Measurements from ENCODE around the gene ACO2. TPM values are rescaled to one million over a fixed set of nuclear protein-coding genes. Genes with fewer than 3 reads are reported as not detected.

Gene ACO2
- polyA plus RNA-seq, 1 of the 3 experiments (the other 2 are of a cell fraction) = 47.0 TPM

GRCh38 chr22:41540365-41540764 lies 71.4 kb downstream of the ACO2 start:
- Histone ChIP-seq H2AFZ (ENCODE audit: low read depth) (no peak overlapping the region), H3F3A (replicated peaks; ENCODE audit: insufficient read depth) (no peaks in the 10 kb centered on the region), H3K4me3 (ENCODE audit: low read depth in 2 of 2, low read length in 1 of 2) (no peak overlapping the region), H3K4me2 (no peak overlapping the region), H3K79me2 (ENCODE audit: insufficient read depth) (peaks cover 50% of the 10 kb centered on the region), H3K9me2 (no peaks in the 10 kb centered on the region), H3K36me3 (replicated peaks in 1 of 2; ENCODE audit: control insufficient read depth in 1 of 2, insufficient read depth in 2 of 2, low read length in 1 of 2) (no peaks in the 10 kb centered on the region), H3K27me3 (ENCODE audit: insufficient read depth) (no peaks in the 10 kb centered on the region), H3K9me3 (no peaks in the 10 kb centered on the region), H3K4me1 (ENCODE audit: control insufficient read depth in 1 of 2, insufficient read depth in 2 of 2, low read depth in 1 of 2, low read length in 1 of 2) (peaks cover 4 to 8% of the 10 kb centered on the region in 2 experiments; a peak in 2 of 4 replicates), H3K9ac (no peak overlapping the region), H4K20me1 (ENCODE audit: insufficient read depth) (peaks cover 18% of the 10 kb centered on the region; the same call in 1 of the 2 replicates), H3K27ac (ENCODE audit: low read depth in 2 of 2, low read length in 1 of 2) (no peak overlapping the region)
- CTCF ChIA-PET = interaction anchor here (1.3 to 2.2 kb wide), 3 partner anchors 8 to 57 kb away, joined by 3 to 12 read pairs (median 3); no protein-coding TSS in a partner anchor
- no peak for DNase-seq
- POLR2A ChIA-PET = no interaction called here
- no peak for TF ChIP-seq SMC3 (IDR thresholded peaks at IDR 0.05; ENCODE audit: low read depth, low read length)
- no peak for TF ChIP-seq MEF2A (IDR thresholded peaks at IDR 0.05; ENCODE audit: borderline replicate concordance, low read depth)
- TF ChIP-seq RXRA (IDR thresholded peaks at IDR 0.05; ENCODE audit: borderline replicate concordance, low read depth) = no peak
- no peak for TF ChIP-seq MXI1 (IDR thresholded peaks at IDR 0.05; ENCODE audit: low read depth, low read length)
- TF ChIP-seq RAD21 (IDR thresholded peaks at IDR 0.05; ENCODE audit: low read length) = no peak
- TF ChIP-seq NRF1 (IDR thresholded peaks at IDR 0.05; ENCODE audit: low read depth, low read length) = no peak
- TF ChIP-seq GATA2 (CRISPR knock-in tag; IDR thresholded peaks at IDR 0.05) = no peak
- no peak for TF ChIP-seq GABPA (IDR thresholded peaks at IDR 0.05; ENCODE audit: low read depth)
- TF ChIP-seq JUND (IDR thresholded peaks at IDR 0.05) = no peak
- TF ChIP-seq, protein P1, sequence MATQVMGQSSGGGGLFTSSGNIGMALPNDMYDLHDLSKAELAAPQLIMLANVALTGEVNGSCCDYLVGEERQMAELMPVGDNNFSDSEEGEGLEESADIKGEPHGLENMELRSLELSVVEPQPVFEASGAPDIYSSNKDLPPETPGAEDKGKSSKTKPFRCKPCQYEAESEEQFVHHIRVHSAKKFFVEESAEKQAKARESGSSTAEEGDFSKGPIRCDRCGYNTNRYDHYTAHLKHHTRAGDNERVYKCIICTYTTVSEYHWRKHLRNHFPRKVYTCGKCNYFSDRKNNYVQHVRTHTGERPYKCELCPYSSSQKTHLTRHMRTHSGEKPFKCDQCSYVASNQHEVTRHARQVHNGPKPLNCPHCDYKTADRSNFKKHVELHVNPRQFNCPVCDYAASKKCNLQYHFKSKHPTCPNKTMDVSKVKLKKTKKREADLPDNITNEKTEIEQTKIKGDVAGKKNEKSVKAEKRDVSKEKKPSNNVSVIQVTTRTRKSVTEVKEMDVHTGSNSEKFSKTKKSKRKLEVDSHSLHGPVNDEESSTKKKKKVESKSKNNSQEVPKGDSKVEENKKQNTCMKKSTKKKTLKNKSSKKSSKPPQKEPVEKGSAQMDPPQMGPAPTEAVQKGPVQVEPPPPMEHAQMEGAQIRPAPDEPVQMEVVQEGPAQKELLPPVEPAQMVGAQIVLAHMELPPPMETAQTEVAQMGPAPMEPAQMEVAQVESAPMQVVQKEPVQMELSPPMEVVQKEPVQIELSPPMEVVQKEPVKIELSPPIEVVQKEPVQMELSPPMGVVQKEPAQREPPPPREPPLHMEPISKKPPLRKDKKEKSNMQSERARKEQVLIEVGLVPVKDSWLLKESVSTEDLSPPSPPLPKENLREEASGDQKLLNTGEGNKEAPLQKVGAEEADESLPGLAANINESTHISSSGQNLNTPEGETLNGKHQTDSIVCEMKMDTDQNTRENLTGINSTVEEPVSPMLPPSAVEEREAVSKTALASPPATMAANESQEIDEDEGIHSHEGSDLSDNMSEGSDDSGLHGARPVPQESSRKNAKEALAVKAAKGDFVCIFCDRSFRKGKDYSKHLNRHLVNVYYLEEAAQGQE (IDR thresholded peaks at IDR 0.05; ENCODE audit: low read depth, low read length) = no peak
- no peak for TF ChIP-seq IRF3 (IDR thresholded peaks at IDR 0.05; ENCODE audit: low read depth, low read length)
- no peak for TF ChIP-seq YY1 (IDR thresholded peaks at IDR 0.05; ENCODE audit: low read depth)
- no peak for TF ChIP-seq ELF1 (IDR thresholded peaks at IDR 0.05)
- no peak for TF ChIP-seq ZBTB33 (IDR thresholded peaks at IDR 0.05; ENCODE audit: borderline replicate concordance, low read depth)
- TF ChIP-seq, protein P2, sequence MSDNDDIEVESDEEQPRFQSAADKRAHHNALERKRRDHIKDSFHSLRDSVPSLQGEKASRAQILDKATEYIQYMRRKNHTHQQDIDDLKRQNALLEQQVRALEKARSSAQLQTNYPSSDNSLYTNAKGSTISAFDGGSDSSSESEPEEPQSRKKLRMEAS (IDR thresholded peaks at IDR 0.05; ENCODE audit: low read depth) = no peak
- 98% methylated on average over 6 of the region's 7 CpGs for WGBS (ENCODE audit: low lambda C conversion rate)
